Bronchial epithelial cell (primary cell): ENCODE measurements around the gene SLC22A17. TPM values are rescaled to one million over a fixed set of nuclear protein-coding genes. Genes with fewer than 3 reads are reported as not detected.
A peak's percentile ranks its signal among the peaks of the same experiment; 100 is the strongest.

ENCODE experiments used
- DNase-seq: peaks from one replicate; pipeline ENCODE4 v3.0.0-alpha.2; 2010; ENCODE audit warnings: low read depth
- FAIRE-seq: peaks from 2 replicates; lab custom pipeline; 2011; peaks lifted over from hg19 to GRCh38; lab: Jason Lieb, UNC
- H3K27me3 ChIP-seq: 2 replicates; pipeline ENCODE4 v1.5.1; 2011; ENCODE audit warnings: low read length; ENCODE audit not compliant: control insufficient read depth, insufficient read depth
- H3K36me3 ChIP-seq: 2 replicates; pipeline ENCODE4 v1.5.1; 2011; ENCODE audit warnings: low read length; ENCODE audit not compliant: control insufficient read depth, insufficient read depth
- H3K4me3 ChIP-seq: 2 replicates; pipeline ENCODE4 v1.5.1; 2011; ENCODE audit warnings: mild to moderate bottlenecking, low read depth, low read length, control low read depth
- total RNA-seq: library from RNA; depleted of rRNA; stranded (reverse); fragments of >200 nt; gene quantifications from 2 replicates; pipeline ENCODE4 v1.2.1, GENCODE V29; 2014
- TF ChIP-seq, protein P1 (sequence below): IDR thresholded peaks from 2 replicates; pipeline ENCODE4 v1.5.1; 2011; ENCODE audit warnings: mild to moderate bottlenecking, moderate library complexity, low read length, control low read depth, inconsistent platforms; ENCODE audit not compliant: insufficient read depth, severe bottlenecking

The SLC22A17 gene
- total RNA-seq, 1 donor from 2014 or later = 0.79 TPM

DNA sequence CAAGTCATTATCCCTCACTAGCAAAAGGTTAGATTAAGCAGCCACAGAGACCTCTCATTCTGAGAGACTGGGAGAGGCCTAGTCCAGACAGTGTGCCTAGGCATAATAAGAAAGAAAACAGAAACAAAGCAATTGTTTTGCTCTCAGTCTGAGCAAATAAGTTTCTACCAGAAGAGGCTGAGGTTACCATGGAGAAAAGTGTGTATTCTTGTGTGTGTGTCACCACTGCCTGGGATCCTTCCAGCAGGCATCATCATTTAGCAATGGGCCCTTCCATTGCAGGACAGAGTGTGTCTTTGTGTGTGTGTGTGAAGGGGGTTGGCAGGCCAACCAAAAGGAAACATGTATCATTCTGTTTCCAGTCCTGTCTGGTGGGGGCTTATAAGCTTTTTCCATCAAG lies 8.6 kb upstream of the SLC22A17 start:
- TF ChIP-seq, protein P1, sequence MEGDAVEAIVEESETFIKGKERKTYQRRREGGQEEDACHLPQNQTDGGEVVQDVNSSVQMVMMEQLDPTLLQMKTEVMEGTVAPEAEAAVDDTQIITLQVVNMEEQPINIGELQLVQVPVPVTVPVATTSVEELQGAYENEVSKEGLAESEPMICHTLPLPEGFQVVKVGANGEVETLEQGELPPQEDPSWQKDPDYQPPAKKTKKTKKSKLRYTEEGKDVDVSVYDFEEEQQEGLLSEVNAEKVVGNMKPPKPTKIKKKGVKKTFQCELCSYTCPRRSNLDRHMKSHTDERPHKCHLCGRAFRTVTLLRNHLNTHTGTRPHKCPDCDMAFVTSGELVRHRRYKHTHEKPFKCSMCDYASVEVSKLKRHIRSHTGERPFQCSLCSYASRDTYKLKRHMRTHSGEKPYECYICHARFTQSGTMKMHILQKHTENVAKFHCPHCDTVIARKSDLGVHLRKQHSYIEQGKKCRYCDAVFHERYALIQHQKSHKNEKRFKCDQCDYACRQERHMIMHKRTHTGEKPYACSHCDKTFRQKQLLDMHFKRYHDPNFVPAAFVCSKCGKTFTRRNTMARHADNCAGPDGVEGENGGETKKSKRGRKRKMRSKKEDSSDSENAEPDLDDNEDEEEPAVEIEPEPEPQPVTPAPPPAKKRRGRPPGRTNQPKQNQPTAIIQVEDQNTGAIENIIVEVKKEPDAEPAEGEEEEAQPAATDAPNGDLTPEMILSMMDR = no peak
- H3K27me3 ChIP-seq = no peaks in the 10 kb centered on the region
- H3K36me3 ChIP-seq = peaks cover 8% of the 10 kb centered on the region
- FAIRE-seq = peak; percentile 62
- peak; percentile 15 for DNase-seq
- no peak overlapping the region for H3K4me3 ChIP-seq

DNA sequence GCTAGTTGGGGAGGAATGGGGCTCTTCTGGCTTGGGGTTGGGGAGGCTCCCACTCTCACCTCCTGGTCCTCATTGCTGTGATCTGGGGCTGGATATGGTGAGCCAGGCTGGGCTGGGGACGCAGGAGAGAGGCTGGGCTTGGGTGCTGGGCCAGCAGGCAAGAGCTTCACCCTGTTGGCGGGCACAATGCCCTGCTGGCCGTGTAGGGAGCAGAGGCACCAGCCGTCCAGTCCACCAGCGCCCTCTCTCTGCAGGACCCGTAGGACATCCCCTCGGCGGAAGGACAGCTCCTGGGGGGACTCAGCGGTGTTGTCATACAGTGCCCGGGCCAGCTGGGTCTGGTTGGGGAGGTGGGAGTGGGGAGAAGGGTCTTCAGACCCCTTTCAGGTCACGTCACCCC lies 7.8 kb upstream of the SLC22A17 start:
- TF ChIP-seq, protein P1 = peak; percentile 18
- Histone ChIP-seq H3K36me3 (peaks cover 8% of the 10 kb centered on the region), H3K27me3 (no peaks in the 10 kb centered on the region), H3K4me3 (no peak overlapping the region)
- DNase-seq (no peak), FAIRE-seq (no peak)

DNA sequence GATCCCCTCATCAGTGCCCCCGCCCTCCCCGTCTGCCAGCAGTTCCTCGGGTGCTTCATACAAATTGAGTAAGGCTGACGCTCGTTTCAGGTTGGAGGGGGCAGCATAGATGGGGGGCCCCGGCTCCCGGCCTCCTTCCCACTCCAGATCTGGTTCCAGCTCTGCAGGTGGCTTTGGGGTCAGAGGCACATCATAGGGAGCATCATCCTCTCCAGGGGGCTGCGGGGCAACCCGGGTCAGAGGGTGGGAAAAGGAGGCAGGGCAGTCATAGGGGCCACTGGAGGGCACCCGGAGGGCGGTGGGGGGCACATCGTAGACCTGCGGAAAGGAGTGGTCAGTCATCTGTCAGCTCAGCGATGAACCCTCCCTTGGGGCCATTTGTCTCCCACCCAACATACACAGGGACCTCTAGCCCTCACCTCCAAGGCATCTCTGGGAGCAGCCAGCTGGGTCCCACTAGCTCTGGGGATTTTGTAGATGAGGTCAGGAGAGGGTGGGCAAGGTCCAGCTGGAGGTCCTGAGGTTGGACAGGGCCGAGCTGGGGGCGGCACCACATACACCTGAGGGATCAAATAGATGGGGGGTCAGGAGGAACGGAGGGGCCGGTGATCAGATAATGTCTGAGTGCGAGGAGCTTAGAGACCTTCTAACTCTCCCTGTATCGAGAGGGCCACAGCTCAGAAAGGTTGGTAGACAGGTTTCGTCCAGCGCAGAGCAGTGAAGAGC lies 7.2 kb upstream of the SLC22A17 start:
- Histone ChIP-seq H3K36me3 (peaks cover 8% of the 10 kb centered on the region), H3K27me3 (no peaks in the 10 kb centered on the region), H3K4me3 (no peak overlapping the region)
- no peak for FAIRE-seq
- no peak for DNase-seq
- TF ChIP-seq, protein P1 = no peak

DNA sequence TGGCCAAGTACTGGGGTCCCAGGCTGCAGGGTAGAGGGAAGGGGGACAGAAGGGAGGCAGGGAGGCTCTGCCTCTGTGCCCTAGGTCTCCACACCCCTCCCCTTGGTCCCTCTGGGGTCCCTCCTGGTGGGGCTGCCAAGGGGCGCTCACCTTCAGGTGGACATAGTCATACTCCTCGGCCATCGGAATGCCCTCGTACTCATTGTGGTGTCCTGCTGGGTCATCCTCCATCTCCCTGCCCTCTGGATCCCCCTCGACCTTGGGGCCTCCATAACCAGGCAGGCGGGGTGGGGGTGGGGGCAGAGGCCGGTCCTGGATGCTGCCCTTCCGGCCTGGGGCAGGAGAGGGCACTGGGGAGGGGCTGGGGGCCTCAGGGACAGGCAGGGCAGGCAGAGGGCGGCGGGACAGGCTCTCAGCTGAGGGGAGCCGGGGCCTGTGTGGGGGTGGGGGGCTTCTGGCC lies 6.5 kb upstream of the SLC22A17 start:
- FAIRE-seq (no peak), DNase-seq (no peak)
- H3K4me3 ChIP-seq = no peak overlapping the region
- TF ChIP-seq, protein P1 = no peak
- peaks cover 8% of the 10 kb centered on the region for H3K36me3 ChIP-seq
- H3K27me3 ChIP-seq = no peaks in the 10 kb centered on the region

DNA sequence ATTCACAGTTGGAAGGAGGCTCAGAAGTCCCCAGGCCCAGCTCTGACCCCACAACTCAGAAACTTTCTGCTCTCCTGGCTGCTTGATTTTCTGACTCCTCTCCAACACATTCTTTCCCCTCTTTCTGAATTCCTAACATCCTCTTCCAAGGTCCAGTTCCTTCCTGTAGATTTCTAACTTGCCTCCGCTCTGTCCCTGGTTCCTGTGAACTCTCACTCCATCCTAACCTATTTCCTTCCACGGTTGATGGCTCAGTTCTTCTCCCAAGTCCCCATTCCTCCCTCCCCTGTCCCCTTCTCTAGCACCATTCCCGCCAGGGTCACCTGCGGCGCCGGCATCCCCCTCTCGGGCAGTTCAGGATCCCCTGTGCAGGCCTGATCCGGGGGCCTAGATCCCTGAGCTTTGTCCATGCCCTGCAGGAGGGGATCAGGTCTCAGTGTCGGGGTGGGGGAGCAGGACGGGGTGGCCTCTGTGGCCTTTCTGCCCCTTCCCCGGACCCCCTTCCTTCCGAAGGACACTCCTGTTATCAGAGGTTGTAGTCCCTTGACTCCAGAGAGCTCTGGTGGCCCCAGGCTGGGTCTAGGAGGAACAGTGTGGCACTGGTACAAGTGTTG lies 6.0 kb upstream of the SLC22A17 start:
- Histone ChIP-seq H3K4me3 (no peak overlapping the region), H3K36me3 (peaks cover 8% of the 10 kb centered on the region), H3K27me3 (no peaks in the 10 kb centered on the region)
- TF ChIP-seq, protein P1 = no peak
- DNase-seq (no peak), FAIRE-seq (no peak)
